Right atrium auricular region (tissue), 2 donors: ENCODE results near the gene RDX. TPM values are rescaled to one million over a fixed set of nuclear protein-coding genes. Genes with fewer than 3 reads are reported as not detected.
"Not testable (repeated sequence)": the region's sequence is repeated elsewhere in the genome, so short reads cannot be mapped to it uniquely, and the experiment has no call there.

ENCODE experiments used
- DNase-seq: peaks from one replicate; pipeline ENCODE4 v3.0.0-alpha.2; 2019; ENCODE audit warnings: low spot score
- H3K27ac ChIP-seq, 2 donors: fragments of 200-600 bp; sonication (generic); 1 replicate in 1 of 2; 2 replicates in 1 of 2; pipeline ENCODE4 v1.5.1; 2016 to 2019
- H3K27me3 ChIP-seq, 2 donors: fragments of 200-600 bp; sonication (generic); one replicate each; pipeline versions ENCODE4 v1.5.1 to v1.6.0; 2017 to 2019
- H3K36me3 ChIP-seq: fragments of 200-600 bp; sonication (generic); one replicate; pipeline ENCODE4 v1.5.1; 2016
- H3K4me1 ChIP-seq, 2 donors: fragments of 200-600 bp; sonication (generic); one replicate each; pipeline versions ENCODE4 v1.5.1 to v1.6.0; 2017 to 2019
- H3K4me3 ChIP-seq, 2 donors: fragments of 200-600 bp; sonication (generic); 1 replicate in 1 of 2; 2 replicates in 1 of 2; pipeline ENCODE4 v1.5.1; 2017 to 2019; ENCODE audit warnings: mild to moderate bottlenecking in 1 of 2, moderate library complexity in 1 of 2
- H3K9me3 ChIP-seq, 2 donors: fragments of 200-600 bp; sonication (generic); one replicate each; pipeline ENCODE4 v1.5.1; 2019
- CTCF ChIP-seq, 2 donors: fragments of 200-600 bp; sonication (generic); IDR thresholded peaks; one replicate each; pipeline ENCODE4 v1.5.1; 2019; ENCODE audit warnings: antibody characterized with exemption in 2 of 2
- total RNA-seq, 2 donors: library from RNA; depleted of rRNA; stranded (reverse); fragments of >200 nt; gene quantifications; one replicate each; pipeline ENCODE4 v1.1.0, GENCODE V29; 2016

Gene RDX
- total RNA-seq, 2 donors from 2014 or later = 58.8 to 78.5 TPM

GRCh38 chr11:110217223-110217877 is 79.1 kb downstream of the RDX start:
- DNase-seq = no peak
- Histone ChIP-seq H3K36me3 (no peaks in the 10 kb centered on the region), H3K4me1 (no peaks in the 10 kb centered on the region), H3K4me3 (no peak overlapping the region), H3K9me3 (no peaks in the 10 kb centered on the region), H3K27ac (no peak overlapping the region), H3K27me3 (no peaks in the 10 kb centered on the region)
- TF ChIP-seq CTCF (IDR thresholded peaks at IDR 0.05) = no peak

- not testable (repeated sequence) for DNase-seq, H3K36me3 ChIP-seq, H3K27ac ChIP-seq, H3K27me3 ChIP-seq, H3K4me1 ChIP-seq, H3K9me3 ChIP-seq
- peak overlapping the region; percentile 19 to 31 for H3K4me3 ChIP-seq
Measured at GRCh38 chr11:110209313-110209694, 87.1 kb downstream of the RDX start.

- not testable (repeated sequence) for H3K27me3 ChIP-seq, H3K4me1 ChIP-seq, H3K9me3 ChIP-seq, DNase-seq, H3K27ac ChIP-seq, H3K36me3 ChIP-seq
- H3K4me3 ChIP-seq = peak overlapping the region; percentile 19 to 31
Measured at GRCh38 chr11:110208678-110209312, 87.6 kb downstream of the RDX start.

GRCh38 chr11:110207123-110207522 is 89.3 kb downstream of the RDX start:
- no peaks in the 10 kb centered on the region for H3K4me1 ChIP-seq
- no peak for TF ChIP-seq CTCF (IDR thresholded peaks at IDR 0.05)
- no peaks in the 10 kb centered on the region for H3K9me3 ChIP-seq
- no peaks in the 10 kb centered on the region for H3K27me3 ChIP-seq
- H3K27ac ChIP-seq = no peak overlapping the region
- H3K4me3 ChIP-seq = no peak overlapping the region
- no peaks in the 10 kb centered on the region for H3K36me3 ChIP-seq
- DNase-seq = no peak

- Histone ChIP-seq H3K9me3 (no peaks in the 10 kb centered on the region), H3K27me3 (no peaks in the 10 kb centered on the region), H3K4me3 (no peak overlapping the region), H3K36me3 (no peaks in the 10 kb centered on the region), H3K4me1 (no peaks in the 10 kb centered on the region), H3K27ac (no peak overlapping the region)
- TF ChIP-seq CTCF (IDR thresholded peaks at IDR 0.05) = no peak
- DNase-seq = peak; percentile 55
Measured at GRCh38 chr11:110200836-110201235, 95.6 kb downstream of the RDX start.

- no peak for DNase-seq
Measured at GRCh38 chr11:110200241-110200640, 96.2 kb downstream of the RDX start.

More at GRCh38 chr11:110200241-110200640, 96.2 kb downstream of the RDX start:
- H3K36me3 ChIP-seq = no peaks in the 10 kb centered on the region
- no peak overlapping the region for H3K27ac ChIP-seq
- no peak overlapping the region for H3K4me3 ChIP-seq
- no peaks in the 10 kb centered on the region for H3K9me3 ChIP-seq
- no peaks in the 10 kb centered on the region for H3K27me3 ChIP-seq
- TF ChIP-seq CTCF (IDR thresholded peaks at IDR 0.05) = no peak
- H3K4me1 ChIP-seq = no peaks in the 10 kb centered on the region
